Mesothelial cell of epicardium (in vitro differentiated cells): ENCODE data around the gene RNF38. TPM values are rescaled to one million over a fixed set of nuclear protein-coding genes. Genes with fewer than 3 reads are reported as not detected.
A peak's percentile ranks its signal among the peaks of the same experiment; 100 is the strongest.

Experiments used
- DNase-seq, 2 experiments: peaks; one replicate each; pipeline ENCODE4 v3.0.0; 2021; ENCODE audit warnings: low spot score in 2 of 2; ENCODE audit not compliant: unreplicated experiment in 2 of 2
- H3K27ac Mint-ChIP-seq: 2 replicates; pipeline ENCODE4 v1.8.0; 2021; ENCODE audit warnings: mixed read lengths
- H3K27me3 Mint-ChIP-seq: 2 replicates; pipeline ENCODE4 v1.8.0; 2021; ENCODE audit warnings: low read depth, mixed read lengths
- H3K36me3 Mint-ChIP-seq: 2 replicates; pipeline ENCODE4 v1.8.0; 2021; ENCODE audit warnings: mixed read lengths
- H3K4me1 Mint-ChIP-seq: 2 replicates; pipeline ENCODE4 v1.8.0; 2021; ENCODE audit warnings: mixed read lengths
- H3K4me3 Mint-ChIP-seq: 2 replicates; pipeline ENCODE4 v1.8.0; 2021; ENCODE audit warnings: mild to moderate bottlenecking, moderate library complexity, mixed read lengths
- H3K9me3 Mint-ChIP-seq: 2 replicates; pipeline ENCODE4 v1.8.0; 2021; ENCODE audit warnings: mixed read lengths
- total RNA-seq: library from RNA; stranded (reverse); gene quantifications from 3 replicates; pipeline ENCODE4 v1.2.1, GENCODE V29; 2021
- TF ChIP-seq, protein P1 (sequence below): fragments of 200-600 bp; sonication (generic); IDR thresholded peaks from one replicate; pipeline ENCODE4 v1.5.0; 2021; ENCODE audit warnings: antibody characterized with exemption; ENCODE audit not compliant: unreplicated experiment

The RNF38 gene
- total RNA-seq, 1 donor from 2014 or later: 42.3 TPM

DNA sequence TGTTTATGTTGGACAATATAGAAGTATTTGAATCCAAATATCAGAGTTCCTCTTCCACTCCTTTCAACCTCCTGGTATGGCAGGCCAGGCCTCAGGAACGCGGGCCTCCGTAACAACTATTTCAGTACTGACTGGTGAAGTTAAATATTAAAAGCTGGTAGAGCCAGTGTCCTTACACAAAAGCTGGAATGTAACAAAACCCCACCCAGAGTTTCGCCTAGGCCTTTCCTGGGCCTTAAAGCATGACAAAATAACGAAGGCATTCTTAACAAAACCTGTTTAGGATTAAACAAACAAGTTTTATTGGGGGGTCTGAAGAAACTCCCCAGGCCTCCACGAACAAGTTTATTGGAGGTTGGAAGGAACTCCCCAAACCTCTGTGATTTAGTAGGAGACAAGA, 80.3 kb downstream of the RNF38 start:
- TF ChIP-seq, protein P1, sequence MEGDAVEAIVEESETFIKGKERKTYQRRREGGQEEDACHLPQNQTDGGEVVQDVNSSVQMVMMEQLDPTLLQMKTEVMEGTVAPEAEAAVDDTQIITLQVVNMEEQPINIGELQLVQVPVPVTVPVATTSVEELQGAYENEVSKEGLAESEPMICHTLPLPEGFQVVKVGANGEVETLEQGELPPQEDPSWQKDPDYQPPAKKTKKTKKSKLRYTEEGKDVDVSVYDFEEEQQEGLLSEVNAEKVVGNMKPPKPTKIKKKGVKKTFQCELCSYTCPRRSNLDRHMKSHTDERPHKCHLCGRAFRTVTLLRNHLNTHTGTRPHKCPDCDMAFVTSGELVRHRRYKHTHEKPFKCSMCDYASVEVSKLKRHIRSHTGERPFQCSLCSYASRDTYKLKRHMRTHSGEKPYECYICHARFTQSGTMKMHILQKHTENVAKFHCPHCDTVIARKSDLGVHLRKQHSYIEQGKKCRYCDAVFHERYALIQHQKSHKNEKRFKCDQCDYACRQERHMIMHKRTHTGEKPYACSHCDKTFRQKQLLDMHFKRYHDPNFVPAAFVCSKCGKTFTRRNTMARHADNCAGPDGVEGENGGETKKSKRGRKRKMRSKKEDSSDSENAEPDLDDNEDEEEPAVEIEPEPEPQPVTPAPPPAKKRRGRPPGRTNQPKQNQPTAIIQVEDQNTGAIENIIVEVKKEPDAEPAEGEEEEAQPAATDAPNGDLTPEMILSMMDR: no peak
- Mint-ChIP-seq H3K27me3 (no peaks in the 10 kb centered on the region), H3K36me3 (no peaks in the 10 kb centered on the region), H3K4me3 (no peak overlapping the region), H3K4me1 (peaks cover 42% of the 10 kb centered on the region), H3K9me3 (peaks cover 17% of the 10 kb centered on the region), H3K27ac (peak overlapping the region; percentile 92)
- no peak for DNase-seq

GRCh38 chr9:36319183-36319582, 80.9 kb downstream of the RNF38 start:
- Mint-ChIP-seq H3K36me3 (no peaks in the 10 kb centered on the region), H3K27ac (peak overlapping the region; percentile 92), H3K27me3 (no peaks in the 10 kb centered on the region), H3K4me3 (no peak overlapping the region), H3K9me3 (peaks cover 17% of the 10 kb centered on the region), H3K4me1 (peaks cover 42% of the 10 kb centered on the region)
- TF ChIP-seq, protein P1: no peak
- no peak for DNase-seq

DNA sequence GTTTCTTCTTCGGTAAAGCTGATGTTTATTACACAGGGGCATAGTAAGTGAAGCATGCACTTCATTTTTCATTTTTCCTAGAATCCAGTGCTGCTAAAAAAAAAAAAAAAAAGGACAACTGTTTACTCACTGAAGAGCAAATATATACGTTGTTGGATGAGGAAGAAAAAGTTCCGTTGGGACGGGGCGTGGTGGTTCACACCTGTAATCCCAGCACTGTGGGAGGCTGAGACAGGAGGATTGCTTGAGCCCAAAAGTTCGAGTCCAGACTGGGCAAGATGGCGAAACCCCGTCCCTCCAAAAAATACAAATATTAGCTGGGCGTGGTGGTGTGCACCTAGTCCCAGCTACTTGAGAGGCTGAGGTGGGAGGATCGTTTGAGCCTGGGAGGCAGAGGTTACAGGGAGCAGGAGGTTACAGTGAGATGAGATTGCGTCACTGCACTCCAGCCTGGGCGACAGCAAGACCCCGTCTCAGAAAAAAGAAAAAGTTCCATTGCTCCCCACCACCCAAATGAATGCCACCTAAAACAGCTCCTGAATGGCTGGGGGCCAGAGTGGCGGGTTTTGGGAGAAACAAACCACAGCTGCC, 81.8 kb downstream of the RNF38 start:
- Mint-ChIP-seq H3K9me3 (peaks cover 17% of the 10 kb centered on the region), H3K27ac (no peak overlapping the region), H3K27me3 (no peaks in the 10 kb centered on the region), H3K4me3 (no peak overlapping the region), H3K36me3 (no peaks in the 10 kb centered on the region), H3K4me1 (peaks cover 42% of the 10 kb centered on the region)
- TF ChIP-seq, protein P1: no peak
- no peak for DNase-seq

DNA sequence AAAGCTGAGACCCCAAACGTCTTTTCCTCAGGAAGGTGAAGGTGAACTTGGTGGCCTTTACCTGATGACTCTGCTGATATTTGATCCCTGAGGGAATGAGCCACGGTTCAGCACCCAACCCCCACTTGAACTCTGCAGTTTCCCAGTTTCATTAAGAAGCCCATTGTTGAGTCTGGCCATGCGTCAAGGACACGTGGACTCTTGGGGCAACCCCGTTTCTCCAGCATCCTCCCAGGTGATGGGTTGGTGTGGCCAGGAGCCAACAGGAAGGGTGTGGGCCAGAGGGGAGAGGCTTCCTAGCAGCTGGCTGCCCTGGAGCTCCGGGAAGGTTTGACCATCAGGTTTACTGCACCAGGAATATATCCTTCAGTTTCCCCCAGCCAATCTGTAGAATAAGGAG, 82.3 kb downstream of the RNF38 start:
- no peaks in the 10 kb centered on the region for H3K27me3 Mint-ChIP-seq
- H3K9me3 Mint-ChIP-seq: peaks cover 17% of the 10 kb centered on the region
- H3K36me3 Mint-ChIP-seq: no peaks in the 10 kb centered on the region
- no peak overlapping the region for H3K27ac Mint-ChIP-seq
- DNase-seq: no peak
- TF ChIP-seq, protein P1: no peak
- H3K4me3 Mint-ChIP-seq: no peak overlapping the region
- H3K4me1 Mint-ChIP-seq: peaks cover 42% of the 10 kb centered on the region

GRCh38 chr9:36316611-36317317, 83.3 kb downstream of the RNF38 start:
- H3K27me3 Mint-ChIP-seq: no peaks in the 10 kb centered on the region
- TF ChIP-seq, protein P1: no peak
- no peak overlapping the region for H3K4me3 Mint-ChIP-seq
- no peak for DNase-seq
- peaks cover 42% of the 10 kb centered on the region for H3K4me1 Mint-ChIP-seq
- H3K36me3 Mint-ChIP-seq: no peaks in the 10 kb centered on the region
- H3K9me3 Mint-ChIP-seq: peaks cover 9% of the 10 kb centered on the region
- peak overlapping the region; percentile 73 for H3K27ac Mint-ChIP-seq
